ENCODE data around the gene ARG1.

DNA sequence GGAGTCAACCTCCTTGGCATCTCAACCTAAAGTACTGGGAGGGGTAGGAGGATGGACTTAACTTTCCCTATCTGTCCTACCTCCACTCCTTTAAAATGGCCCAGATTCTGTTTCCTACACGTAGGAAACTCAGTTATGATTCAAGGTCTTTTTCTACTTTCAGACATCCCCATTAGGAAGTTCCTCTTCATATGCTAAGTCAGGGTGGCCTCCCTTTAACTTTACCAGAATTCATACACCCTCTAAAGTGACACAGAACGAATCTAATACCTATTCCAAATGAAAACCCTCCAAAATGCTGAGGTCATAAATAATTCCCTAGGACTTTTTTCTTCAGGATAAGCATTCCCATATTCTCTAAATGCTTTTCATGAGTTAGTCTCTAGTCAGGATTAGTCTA lies 15.6 kb downstream of the ARG1 start:
- TF ChIP-seq, protein P1, sequence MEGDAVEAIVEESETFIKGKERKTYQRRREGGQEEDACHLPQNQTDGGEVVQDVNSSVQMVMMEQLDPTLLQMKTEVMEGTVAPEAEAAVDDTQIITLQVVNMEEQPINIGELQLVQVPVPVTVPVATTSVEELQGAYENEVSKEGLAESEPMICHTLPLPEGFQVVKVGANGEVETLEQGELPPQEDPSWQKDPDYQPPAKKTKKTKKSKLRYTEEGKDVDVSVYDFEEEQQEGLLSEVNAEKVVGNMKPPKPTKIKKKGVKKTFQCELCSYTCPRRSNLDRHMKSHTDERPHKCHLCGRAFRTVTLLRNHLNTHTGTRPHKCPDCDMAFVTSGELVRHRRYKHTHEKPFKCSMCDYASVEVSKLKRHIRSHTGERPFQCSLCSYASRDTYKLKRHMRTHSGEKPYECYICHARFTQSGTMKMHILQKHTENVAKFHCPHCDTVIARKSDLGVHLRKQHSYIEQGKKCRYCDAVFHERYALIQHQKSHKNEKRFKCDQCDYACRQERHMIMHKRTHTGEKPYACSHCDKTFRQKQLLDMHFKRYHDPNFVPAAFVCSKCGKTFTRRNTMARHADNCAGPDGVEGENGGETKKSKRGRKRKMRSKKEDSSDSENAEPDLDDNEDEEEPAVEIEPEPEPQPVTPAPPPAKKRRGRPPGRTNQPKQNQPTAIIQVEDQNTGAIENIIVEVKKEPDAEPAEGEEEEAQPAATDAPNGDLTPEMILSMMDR (IDR thresholded peaks at IDR 0.05; ENCODE audit: poor library complexity, severe bottlenecking): no peak
- no peak for TF ChIP-seq POLR2AphosphoS5 (IDR thresholded peaks at IDR 0.05)
- no peak for TF ChIP-seq EP300 (conservative IDR thresholded peaks at IDR 0.05; ENCODE audit: poor library complexity, severe bottlenecking)
- TF ChIP-seq EZH2 (IDR thresholded peaks at IDR 0.05; ENCODE audit: borderline replicate concordance, insufficient read depth, low read length, poor library complexity, severe bottlenecking): no peak
- TF ChIP-seq RAD21 (conservative IDR thresholded peaks at IDR 0.05): no peak
- no peak for TF ChIP-seq TAF1 (IDR thresholded peaks at IDR 0.05; ENCODE audit: low read depth)
